Choroid plexus epithelial cell (primary cell): Measurements from ENCODE around the gene KRT74.

Experiments
- DNase-seq: peaks from one replicate; pipeline ENCODE4 v3.0.0-alpha.2; 2010; ENCODE audit warnings: low read depth
- H3K4me3 ChIP-seq: 2 replicates; pipeline ENCODE4 v1.5.1; 2011; ENCODE audit warnings: low read depth, mild to moderate bottlenecking, control low read depth, low read length, moderate library complexity
- TF ChIP-seq, protein P1 (sequence below): conservative IDR thresholded peaks from 2 replicates; pipeline ENCODE4 v1.5.1; 2011; ENCODE audit warnings: low read depth, mild to moderate bottlenecking, control low read depth, inconsistent platforms, low read length, moderate library complexity

KRT74 gene

GRCh38 chr12:52608161-52608560 lies 34.5 kb upstream of the KRT74 start:
- no peak overlapping the region for H3K4me3 ChIP-seq
- TF ChIP-seq, protein P1, sequence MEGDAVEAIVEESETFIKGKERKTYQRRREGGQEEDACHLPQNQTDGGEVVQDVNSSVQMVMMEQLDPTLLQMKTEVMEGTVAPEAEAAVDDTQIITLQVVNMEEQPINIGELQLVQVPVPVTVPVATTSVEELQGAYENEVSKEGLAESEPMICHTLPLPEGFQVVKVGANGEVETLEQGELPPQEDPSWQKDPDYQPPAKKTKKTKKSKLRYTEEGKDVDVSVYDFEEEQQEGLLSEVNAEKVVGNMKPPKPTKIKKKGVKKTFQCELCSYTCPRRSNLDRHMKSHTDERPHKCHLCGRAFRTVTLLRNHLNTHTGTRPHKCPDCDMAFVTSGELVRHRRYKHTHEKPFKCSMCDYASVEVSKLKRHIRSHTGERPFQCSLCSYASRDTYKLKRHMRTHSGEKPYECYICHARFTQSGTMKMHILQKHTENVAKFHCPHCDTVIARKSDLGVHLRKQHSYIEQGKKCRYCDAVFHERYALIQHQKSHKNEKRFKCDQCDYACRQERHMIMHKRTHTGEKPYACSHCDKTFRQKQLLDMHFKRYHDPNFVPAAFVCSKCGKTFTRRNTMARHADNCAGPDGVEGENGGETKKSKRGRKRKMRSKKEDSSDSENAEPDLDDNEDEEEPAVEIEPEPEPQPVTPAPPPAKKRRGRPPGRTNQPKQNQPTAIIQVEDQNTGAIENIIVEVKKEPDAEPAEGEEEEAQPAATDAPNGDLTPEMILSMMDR: no peak
- DNase-seq: no peak

GRCh38 chr12:52607314-52607713 lies 33.7 kb upstream of the KRT74 start:
- TF ChIP-seq, protein P1: no peak
- H3K4me3 ChIP-seq: no peak overlapping the region
- DNase-seq: no peak

- TF ChIP-seq, protein P1: no peak
- no peak overlapping the region for H3K4me3 ChIP-seq
- DNase-seq: no peak
These were observed 33.1 kb upstream of the KRT74 start for GRCh38 chr12:52606581-52607218.

DNA sequence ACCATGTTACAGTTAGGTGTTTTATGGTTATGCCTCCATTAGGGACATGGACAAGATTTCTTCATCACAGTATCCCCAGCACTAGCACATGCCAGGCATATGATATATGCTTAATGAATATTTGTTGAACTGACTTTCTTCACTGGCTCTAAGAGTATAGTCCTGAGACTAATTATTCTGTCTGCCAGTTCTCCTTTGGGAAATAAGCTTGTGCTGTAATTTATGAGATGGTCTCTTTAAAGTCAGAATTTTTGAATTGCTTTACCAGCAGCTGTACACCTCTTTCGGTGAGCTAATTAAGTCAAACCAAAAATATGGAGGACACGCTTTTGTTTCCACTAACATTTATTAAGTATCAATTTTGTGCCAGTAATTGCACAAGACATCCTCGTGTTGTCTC lies 32.5 kb upstream of the KRT74 start:
- TF ChIP-seq, protein P1: no peak
- no peak overlapping the region for H3K4me3 ChIP-seq
- DNase-seq: no peak

GRCh38 chr12:52605542-52605941 lies 31.9 kb upstream of the KRT74 start:
- H3K4me3 ChIP-seq: no peak overlapping the region
- DNase-seq: no peak
- TF ChIP-seq, protein P1: no peak

DNA sequence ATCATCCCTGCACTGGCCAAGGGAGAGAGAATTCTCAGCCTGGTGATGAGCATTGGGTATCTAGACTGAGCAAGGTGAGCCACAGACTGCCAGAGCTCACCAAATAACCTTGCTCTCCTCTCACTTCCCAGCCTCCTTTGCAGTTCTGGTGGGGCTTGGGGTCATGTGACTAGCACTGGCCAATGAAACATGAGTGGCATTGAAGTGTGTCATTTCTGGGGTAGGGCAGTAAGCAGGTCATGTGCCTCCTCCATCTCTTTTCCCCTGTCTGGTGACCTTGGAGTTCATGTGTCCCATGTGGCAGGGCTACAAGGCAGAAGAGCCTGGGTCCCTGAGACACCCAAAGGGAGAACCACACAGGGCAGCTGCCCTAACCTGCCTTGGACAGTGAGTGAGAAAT lies 31.2 kb upstream of the KRT74 start:
- TF ChIP-seq, protein P1: no peak
- H3K4me3 ChIP-seq: no peak overlapping the region
- no peak for DNase-seq

DNA sequence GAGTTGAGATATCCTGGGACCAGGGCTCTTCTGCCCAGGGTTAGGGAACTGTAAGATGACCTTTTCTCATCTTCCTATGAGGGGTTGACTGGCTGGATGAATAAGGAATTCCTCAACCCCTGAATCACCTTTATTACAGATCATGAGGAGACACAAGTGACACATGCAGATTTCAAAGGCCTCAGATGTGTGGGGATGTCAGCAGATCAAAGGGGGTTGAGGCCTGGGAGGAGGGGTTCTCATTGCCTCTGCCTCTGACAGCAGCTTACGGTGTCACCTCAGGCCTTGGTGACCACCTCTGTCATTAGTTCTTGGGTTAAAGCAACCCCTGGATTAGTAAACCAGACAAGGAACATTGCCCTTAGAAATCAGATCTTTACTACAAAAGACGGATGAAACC lies 29.7 kb upstream of the KRT74 start:
- no peak overlapping the region for H3K4me3 ChIP-seq
- TF ChIP-seq, protein P1: no peak
- no peak for DNase-seq
